HS-27A (cell line): Measurements from ENCODE around the gene ITPK1.
"Not testable (repeated sequence)": the region's sequence is repeated elsewhere in the genome, so short reads cannot be mapped to it uniquely, and the experiment has no call there.

Experiments
- DNase-seq: peaks from one replicate; pipeline ENCODE4 v3.0.0-alpha.2; 2012; ENCODE audit warnings: low read depth, missing footprints

Gene ITPK1

DNA sequence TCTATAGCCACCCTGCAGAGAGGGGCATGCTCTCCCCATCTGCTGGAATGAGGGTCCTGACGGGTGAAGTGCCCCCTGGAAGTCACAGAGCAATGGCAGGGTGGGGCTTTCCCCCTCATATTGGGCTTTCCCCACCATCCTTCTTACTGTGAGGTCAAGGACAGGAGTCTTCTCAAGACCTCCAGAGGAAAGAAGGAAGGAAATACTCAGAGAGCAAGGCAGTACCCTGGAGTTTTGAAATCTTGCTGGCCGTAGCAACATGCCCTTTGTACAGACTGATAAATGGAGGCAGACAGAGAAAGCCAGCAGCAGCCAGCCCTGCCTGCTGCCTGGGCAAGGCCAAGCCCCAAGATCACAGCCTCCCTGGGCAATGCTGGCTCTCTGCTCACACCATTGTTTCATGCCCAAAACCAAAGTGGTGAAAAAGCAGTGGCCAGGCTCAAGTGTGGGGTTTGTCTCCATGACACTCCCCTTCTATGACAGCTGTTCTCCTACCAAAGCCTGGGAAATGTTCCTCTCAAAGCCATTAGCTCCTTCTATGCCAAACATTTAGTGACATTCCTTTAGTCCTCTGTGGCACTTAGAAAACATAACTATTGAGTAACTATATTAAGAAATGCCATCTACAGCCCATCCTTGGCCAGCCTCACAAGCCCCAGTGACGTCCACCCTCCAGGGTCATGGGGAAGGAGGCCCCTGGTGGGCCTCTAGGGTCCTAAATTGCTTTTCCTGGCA, 13.2 kb upstream of the ITPK1 start:
- DNase-seq, result no peak

DNA sequence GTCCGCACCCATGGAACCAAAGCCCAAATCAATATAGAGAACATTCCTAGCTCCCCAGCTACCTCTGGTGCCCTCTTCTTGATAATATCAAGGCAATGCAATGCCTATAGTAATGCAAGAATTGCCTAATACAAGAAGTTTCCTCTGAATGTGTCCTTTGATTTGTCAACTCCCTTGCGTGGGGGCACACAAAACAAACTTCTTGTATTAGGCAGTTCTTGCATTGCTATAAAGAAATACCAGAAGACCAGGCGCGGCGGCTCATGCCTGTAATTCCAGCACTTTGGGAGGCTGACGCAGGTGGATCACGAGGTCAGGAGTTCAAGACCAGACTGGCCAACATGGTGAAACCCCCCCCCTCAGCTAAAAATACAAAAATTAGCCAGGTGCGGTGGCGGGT, 10.4 kb upstream of the ITPK1 start:
- no peak for DNase-seq

DNA sequence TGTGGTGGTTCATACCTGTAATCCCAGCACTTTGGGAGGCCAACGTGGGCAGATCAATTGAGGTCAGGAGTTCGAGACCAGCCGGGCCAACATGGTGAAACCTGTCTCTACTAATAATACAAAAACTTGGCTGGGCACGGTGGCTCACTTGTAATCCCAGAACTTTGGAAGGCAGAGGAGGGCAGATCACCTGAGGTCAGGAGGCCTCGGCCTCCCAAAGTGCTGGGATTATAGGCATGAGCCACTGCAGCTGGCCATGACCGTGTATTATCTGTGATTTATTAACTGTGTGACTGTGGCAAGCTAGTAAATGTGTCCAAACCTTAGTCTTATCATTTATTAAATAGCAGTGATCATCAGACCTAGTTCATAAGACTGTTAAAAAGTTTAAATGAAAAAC, 7.1 kb upstream of the ITPK1 start:
- DNase-seq, result no peak

DNA sequence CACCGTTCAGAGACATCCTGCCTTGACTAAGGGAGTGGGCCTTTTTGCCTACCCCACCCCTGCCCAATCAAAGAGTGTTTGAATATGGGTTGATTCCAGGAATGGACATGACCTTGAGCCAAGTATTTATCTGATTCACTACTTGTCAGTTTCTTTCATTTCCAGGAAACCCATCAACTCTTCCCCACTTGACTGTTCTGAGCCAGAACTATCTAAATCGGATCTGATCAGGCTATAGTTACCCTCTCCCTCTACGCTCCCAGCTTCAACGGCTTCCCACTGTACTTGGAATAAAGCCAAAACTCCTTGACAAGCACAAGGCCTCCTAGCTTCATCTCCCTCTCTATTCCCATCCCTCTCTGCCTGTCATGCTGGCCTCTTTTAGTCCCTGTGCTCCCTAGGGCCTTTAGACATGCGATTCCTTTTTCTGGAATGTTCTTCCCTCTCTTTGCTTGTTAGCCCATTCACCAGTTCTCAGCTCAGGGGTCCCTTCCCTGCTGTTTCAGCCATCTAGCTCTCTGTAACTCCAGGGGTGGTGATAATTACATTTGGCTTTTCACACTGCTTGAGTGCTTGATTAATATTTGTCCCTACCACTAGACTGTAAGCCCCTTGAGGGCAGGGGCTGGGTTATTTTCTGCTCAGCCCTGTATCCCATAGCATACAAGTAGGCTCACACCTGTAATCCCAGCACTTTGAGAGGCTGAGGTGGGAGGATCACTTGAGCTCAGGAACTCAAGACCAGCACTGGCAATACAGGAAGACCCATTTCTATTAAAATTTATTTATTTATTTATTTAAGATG, 5.5 kb upstream of the ITPK1 start:
- no peak for DNase-seq

DNA sequence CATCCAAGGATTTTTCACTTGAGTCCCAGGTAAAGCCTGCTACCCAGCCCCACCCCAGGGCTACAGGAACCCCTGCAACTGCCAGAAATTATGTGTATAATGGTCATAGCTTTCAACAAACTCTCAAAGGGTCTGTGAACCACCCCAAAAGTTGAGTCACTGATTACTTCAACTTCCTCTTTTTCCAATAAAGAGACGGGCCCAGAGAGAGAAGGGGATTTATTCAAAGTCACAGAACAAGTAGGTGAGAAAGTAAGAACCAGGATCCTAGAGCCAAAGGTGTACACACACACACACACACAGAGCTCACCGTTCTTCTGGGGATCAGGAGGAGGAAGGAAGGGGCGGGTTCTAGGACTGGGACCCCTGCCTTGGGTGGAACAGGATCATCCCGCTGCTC, 4.8 kb upstream of the ITPK1 start:
- no peak for DNase-seq

DNA sequence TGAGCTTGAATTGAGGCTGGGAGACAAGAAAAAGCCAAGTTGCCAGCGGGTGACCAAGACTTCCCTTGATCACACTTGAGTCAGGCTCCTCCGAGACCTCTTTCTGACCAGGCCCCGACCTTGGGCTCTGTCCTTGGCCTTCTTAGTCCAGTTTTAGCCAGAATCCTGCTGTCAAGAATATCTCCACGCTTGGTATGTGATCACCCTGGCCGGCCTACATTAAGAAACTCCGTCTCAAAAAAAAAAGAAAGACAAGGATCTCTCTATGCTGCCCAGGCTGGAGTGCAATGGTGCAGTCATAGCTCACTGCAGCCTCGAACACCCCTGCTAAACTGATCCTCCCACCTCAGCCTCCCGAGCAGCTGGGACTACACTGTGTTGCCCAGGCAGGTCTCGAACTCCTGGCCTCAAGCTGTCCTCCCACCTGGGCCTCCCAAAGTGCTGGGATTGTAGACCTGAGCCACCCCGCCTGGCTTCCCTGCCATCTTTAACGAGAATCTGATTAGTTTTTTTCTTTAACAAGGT, 1.0 kb upstream of the ITPK1 start:
- DNase-seq, result no peak

DNA sequence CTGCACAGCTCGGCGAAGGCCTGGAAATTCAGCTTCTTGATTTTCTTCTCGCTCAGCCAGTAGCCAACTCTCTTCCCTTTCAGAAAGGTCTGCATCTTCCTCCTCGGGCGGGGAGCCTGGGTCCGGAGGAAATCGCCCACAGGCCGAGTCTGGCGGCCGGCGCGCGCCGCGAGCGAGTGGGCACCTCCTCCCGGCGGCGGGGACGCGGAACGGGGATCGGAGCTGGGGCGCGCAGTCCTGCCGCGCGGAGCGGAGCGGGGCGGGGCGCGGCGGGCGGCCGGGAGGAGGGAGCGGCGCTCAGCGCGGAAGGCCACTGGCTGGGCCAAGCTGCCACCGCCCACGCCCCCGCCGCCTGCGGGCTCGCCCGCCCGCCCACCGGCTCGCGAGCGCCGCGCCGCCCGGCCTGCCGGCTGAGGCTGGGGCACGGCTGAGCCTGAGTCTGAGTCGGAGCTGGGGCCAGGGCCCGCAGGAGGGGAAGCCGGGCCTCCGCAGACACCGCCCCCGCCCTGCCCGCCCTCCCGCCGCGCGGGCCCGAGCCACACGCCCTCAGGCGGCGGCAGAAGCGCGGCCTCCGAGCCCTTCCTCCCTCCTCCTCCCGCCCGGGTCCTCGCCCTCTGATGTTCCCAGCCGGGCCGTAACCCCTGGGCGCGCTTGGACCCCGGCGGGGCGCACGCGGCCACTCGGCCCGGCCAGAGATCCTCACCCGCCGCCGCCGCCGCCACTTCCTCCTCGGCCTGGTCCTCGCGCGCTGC, 480 bp downstream of the ITPK1 start:
- DNase-seq, result no peak

DNA sequence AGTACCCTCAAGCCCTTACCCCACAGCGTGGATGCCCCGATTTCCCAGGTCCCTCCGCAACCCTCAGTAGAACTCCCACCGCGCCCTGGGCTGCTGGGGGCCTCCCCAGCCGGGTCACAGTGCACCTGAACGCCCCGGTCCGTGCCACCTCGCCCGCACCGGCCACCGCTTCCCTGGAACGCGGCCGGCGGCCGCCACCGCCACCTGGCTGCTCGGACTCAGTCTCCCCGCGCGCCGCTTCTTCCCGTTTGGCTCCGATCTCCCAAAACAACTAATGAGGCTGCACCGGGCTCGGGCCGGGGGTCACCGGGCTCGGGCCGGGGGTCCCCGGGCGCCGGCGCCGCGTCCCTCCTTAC, 1.0 kb downstream of the ITPK1 start:
- no peak for DNase-seq

DNA sequence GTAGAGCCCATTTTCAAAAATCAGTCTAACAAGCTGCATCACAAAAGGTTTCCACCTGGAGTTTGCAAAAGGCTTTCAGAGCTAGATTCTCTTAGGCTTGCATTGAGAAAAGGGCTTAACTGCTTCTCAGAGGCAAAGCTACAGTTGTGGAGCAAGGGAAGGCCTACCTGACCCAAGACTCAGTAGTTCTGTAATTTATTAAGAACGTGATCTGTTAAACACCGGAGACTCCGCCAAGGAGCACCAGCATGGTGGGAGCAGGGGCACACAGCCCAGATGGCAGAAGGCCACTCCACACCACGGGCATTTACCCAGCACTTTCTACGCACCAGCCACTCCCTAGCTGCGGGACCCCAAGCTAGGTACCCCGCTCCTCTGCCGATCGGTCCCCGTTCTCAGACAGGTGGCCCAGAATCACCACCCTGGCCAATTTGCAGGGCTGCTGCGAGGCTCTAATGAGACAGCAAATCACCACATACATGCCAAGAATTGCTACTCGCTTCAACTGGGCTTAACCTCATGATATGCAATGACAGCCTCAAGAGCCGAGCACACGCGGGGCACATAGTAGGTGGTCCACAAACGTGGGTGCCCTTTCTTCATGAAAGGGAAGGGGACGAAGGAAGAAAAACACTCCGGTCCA, 1.5 kb downstream of the ITPK1 start:
- no peak for DNase-seq

DNA sequence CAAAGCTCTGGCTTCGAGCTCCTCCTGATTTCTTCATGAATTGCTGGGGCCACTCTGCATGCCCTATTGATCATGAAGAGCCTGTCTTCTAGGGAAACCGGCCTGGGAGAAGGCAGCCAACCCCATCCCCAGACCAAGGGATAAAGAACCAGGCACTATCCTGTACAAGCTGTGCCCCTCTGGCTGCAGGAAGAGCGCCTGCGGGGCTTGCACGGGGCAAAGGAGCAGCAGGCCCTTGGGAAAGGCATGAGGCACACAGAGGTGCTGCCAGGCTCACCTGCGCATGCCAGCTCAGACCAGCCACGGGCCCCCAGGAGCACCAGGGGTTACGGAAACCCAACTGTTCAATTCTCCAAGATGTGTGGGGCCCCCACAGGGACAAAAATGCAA, 2.1 kb downstream of the ITPK1 start:
- no peak for DNase-seq

DNA sequence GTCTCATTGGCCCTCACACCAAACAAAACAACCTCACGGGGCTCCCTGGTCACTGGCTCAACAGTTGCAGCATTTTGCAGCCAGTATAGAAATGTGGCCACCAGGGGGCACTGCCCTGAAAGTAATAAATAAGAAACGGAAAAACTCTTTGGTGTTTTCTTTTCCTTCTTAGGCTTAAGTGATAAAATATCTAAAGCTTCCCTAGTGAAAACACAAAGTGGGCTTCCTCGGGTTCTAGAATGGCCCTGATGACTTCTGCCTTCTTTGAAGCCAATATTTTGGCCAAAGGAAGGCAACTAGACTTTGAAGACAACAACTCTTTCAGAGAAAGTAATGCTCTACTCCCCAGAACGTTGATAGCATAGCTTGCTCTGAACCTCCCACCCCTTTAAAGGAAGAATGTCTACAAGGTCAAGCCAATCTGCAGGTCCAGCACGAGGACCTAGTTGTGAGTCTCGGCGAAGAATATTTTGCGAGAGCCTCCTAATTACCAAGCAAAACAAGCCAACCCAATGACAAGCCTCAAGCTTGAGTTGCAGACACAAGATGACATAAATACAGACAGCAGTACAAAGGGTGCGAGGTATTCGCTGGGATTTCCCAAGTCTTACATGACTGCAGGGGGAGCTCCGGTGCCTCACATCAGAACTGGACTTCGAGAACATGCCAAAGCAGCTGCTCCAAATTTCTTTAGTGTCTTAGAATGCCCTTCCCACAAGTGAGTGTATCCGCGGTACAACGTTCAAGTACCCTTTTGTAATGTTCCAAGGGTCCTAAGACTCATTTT, 2.6 kb downstream of the ITPK1 start:
- DNase-seq, result peak; percentile 66

DNA sequence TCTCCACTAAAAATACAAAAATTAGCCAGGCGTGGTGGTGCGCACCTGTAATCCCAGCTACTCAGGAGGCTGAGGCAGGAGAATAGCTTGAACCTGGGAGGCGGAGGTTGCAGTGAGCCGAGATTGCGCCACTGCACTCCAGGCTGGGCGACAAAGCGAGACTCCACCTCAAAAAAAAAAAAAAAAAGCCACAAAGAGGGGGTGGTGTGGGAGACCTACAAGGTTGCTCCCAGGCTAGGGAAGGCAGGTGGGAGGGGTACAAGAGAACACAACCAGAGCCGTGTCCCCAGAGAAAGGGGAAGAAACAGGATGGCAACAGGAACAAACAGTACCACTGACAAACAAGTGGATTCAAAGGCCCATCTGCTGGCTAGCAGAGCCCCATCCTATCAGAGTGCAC, 4.2 kb downstream of the ITPK1 start:
- not testable (repeated sequence) for DNase-seq

DNA sequence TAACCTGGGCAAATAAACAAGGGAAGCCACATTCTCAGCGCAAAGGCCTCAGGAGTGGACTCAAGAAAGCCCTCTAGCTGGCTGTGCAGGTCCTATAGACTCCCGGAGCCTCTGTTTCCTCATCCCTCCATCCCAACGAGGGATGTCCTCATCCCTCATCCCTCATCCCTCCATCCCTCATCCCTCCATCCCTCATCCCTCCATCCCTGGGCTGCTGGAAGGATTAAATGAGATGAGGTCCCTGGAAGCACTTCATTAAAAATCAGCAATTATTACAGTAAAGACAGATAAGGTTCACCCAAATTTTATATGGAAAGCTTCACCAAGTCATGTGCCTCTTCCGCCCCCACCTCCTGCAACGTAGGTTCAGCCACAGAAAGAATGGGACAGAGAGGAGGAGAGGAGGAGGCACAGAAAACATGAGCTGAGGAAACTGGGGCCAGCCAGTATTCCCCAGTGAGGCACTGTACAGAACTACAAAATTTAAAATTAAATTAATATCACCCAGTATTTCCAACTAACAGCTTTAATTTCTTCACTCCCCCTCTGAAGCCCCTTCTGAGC, 4.8 kb downstream of the ITPK1 start:
- no peak for DNase-seq

DNA sequence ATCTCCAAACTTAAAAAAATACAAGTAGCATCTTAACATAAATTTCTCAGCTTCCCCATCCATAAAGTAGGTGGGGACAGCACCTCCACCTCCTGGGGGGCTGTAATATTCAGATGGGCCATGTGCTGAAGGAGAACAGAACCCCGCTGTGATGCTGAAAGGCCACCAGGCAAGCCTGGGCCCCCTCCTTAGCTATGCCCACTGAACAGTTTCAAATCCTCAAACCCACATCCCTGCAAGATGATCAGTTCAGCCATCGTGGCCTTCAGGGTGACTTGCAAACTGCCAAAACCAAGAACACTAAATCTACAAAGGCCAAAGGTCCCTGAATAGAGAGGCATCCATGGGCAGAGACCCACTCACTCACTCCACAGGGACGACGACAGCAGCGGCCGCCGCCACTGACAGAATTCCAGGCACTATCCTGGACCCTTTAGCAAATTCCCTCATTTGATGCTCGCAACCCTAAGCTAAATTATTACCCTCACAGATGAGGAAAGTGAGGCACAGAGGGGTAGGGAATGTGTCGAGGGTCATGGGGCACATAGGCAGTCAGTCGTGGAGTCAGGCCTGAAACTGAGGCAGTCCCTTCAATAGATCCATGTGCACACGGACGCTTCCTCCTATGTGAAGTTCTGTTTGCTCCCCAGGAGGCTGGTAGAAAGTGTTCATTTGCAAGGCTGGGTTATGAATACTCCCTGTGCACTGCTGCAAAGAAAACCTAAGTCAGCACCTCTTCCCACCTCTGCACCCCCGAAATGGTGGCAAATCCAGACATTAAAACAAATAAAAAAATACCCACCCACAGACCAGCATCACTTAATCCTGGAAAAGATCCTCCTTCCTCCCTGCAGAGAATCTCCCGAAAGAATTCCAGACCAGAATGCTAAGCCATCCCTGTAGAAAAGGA, 5.9 kb downstream of the ITPK1 start:
- no peak for DNase-seq

DNA sequence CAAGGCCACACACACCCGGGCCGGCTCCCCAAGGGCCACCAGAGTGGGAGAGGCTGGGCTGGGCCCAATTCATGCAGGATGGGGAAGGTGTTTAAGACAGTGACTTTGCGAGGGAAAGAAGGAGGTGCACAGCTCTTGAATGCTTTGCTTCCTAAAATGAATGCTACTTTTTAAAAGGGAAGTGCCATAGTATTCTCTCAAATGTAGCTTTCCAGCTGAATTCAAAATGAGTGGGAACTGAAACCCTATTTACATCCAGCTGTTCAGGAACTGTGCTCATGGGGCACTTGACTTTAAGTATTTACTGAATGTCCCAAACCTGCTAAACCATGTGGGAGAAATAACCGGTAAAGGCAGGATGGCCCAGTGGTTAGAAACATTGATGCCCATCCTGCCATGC, 7.6 kb downstream of the ITPK1 start:
- no peak for DNase-seq

DNA sequence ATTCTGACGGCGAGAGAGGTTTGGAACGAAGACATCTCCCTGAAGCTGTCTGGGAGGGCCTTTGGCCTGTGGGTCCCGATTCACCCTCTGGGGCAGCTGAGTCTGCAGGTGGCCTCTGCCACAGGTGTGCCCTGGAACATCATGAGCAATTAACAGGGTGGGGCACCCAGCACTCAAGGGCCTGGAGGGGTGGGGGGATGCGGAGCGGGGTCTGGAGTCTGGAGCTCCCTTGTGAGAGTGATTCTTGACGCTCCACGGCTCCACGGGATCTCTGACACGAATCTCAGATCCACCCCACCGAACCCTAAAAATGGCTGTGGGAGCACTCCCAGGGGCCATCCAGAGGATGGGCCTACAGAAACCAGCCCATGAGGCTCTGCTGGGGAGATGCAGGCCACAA, 8.3 kb downstream of the ITPK1 start:
- DNase-seq, result no peak

DNA sequence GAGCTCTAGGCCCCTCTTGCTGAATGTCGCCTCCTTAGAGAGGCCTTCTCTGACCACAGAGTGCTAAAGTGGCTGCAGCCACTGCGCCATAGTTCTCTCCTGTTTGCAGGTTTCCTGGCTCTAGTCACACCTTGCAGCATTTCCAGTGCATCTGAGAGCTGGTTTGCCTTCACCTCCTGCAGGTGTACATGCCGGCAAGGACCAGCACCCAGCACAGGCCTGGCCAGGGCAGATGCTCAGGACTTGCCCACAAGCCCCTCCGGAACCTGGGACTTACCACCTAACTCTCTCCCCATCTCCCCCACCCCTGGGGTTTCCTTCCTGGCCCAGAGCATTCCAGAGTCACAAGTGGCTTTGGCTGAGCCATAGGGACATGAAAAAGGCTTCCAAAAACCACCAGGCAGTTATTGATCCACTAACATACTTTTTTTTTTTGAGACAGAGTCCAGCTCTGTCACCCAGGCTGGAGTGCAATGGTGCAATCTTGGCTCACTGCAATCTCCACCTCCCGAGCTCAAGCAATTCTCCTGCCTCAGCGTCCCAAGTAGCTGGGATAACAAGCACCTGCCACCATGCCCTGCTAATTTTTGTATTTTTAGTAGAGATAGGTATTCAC, 9.1 kb downstream of the ITPK1 start:
- no peak for DNase-seq

DNA sequence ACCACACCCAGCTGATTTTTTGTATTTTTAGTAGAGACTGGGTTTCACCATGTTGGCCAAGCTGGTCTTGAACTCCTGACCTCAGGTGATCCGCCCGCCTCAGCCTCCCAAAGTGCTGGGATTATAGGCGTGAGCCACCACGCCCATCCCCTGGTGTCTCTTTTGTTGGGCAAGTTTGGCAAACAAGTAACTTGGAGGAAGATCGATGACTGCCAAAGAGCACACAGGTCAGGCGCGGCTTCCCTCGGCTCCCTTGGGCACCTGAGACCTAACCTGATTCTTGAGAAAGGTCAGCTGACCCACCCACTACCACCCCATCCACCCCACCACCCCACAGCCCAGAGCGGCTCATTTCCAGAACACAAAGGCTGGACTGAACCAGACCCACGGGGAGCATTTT, 9.9 kb downstream of the ITPK1 start:
- not testable (repeated sequence) for DNase-seq

DNA sequence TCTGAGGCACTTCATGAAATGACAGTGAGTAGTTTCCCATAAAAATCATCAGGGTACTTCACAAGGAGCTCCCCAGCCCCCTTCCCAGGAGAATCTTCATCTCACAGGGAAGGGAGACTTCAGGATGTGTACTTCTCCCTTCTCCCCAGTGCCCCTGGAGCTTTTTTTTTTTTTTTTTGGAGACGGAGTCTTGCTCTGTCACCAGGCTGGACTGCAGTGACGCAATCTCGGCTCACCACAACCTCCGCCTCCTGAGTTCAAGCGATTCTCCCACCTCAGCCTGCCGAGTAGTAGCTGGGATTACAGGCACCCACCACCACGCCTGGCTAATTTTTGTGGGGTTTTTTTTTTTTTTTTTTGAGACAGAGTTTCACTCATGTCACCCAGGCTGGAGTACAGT, 10.4 kb downstream of the ITPK1 start:
- DNase-seq, result no peak

DNA sequence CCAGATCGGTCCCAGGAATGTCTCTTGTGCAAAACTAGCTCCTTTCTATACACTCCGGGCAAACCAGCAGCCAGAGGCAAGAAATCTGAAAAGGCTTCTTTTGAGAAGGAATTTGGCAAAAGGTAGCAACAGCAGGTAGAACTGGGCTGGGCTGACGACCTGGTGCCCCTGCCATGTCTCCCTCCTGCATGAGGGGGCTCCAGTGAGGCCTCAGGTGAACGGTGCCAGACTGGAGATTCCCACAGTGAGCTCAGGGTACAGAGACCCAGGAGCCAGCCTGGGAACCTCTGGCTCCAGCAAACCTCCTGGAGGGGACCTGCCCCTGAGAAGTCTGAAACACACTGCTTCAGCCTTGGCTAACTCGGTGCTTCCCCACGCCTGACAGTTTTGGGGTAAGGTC, 10.8 kb downstream of the ITPK1 start:
- no peak for DNase-seq
